ENCODE measurements around the gene SOCS2. TPM values are rescaled to one million over a fixed set of nuclear protein-coding genes. Genes with fewer than 3 reads are reported as not detected.

Gene SOCS2
- total RNA-seq (2014; rRNA removed; shearing (Covaris generic)) = 86.0 and 138 TPM in 2 replicates

GRCh38 chr12:93571925-93572711, at the start of gene SOCS2:
SOCS2 (plus strand) TSS chr12:93572675; CDS start chr12:93572898, 223 bp downstream.
- no peaks in the 10 kb centered on the region for H3K36me3 ChIP-seq (replicated peaks; ENCODE audit: control insufficient read depth, insufficient read depth, low read length)

GRCh38 chr12:93524386-93525133, 47.9 kb upstream of the SOCS2 start:
- no peak for DNase-seq
- H3K4me3 ChIP-seq (ENCODE audit: insufficient read depth, low read depth, low read length) = no peak overlapping the region

More at GRCh38 chr12:93571925-93572711, at the start of gene SOCS2:
- Histone ChIP-seq H3K4me3 (ENCODE audit: insufficient read depth, low read depth, low read length) (peak within 1 kb of the TSS; percentile 88), H3K27me3 (ENCODE audit: control insufficient read depth, insufficient read depth, low read length) (peaks cover 25% of the 10 kb centered on the region; the same call in 1 of the 2 replicates)
- DNase-seq = peak; percentile 84

GRCh38 chr12:93526786-93527428, 45.6 kb upstream of the SOCS2 start:
- DNase-seq = no peak
- Histone ChIP-seq H3K4me3 (ENCODE audit: insufficient read depth, low read depth, low read length) (no peak overlapping the region), H3K27me3 (ENCODE audit: control insufficient read depth, insufficient read depth, low read length) (no peaks in the 10 kb centered on the region), H3K36me3 (replicated peaks; ENCODE audit: control insufficient read depth, insufficient read depth, low read length) (no peaks in the 10 kb centered on the region)

More at GRCh38 chr12:93524386-93525133, 47.9 kb upstream of the SOCS2 start:
- Histone ChIP-seq H3K36me3 (replicated peaks; ENCODE audit: control insufficient read depth, insufficient read depth, low read length) (no peaks in the 10 kb centered on the region), H3K27me3 (ENCODE audit: control insufficient read depth, insufficient read depth, low read length) (no peaks in the 10 kb centered on the region)

GRCh38 chr12:93530358-93530757, 42.1 kb upstream of the SOCS2 start:
- DNase-seq = no peak

GRCh38 chr12:93533310-93533709, 39.2 kb upstream of the SOCS2 start:
- Histone ChIP-seq H3K27me3 (ENCODE audit: control insufficient read depth, insufficient read depth, low read length) (no peaks in the 10 kb centered on the region), H3K4me3 (ENCODE audit: insufficient read depth, low read depth, low read length) (no peak overlapping the region), H3K36me3 (replicated peaks; ENCODE audit: control insufficient read depth, insufficient read depth, low read length) (no peaks in the 10 kb centered on the region)
- DNase-seq = no peak

More at GRCh38 chr12:93530358-93530757, 42.1 kb upstream of the SOCS2 start:
- no peaks in the 10 kb centered on the region for H3K27me3 ChIP-seq (ENCODE audit: control insufficient read depth, insufficient read depth, low read length)
- H3K36me3 ChIP-seq (replicated peaks; ENCODE audit: control insufficient read depth, insufficient read depth, low read length) = no peaks in the 10 kb centered on the region
- no peak overlapping the region for H3K4me3 ChIP-seq (ENCODE audit: insufficient read depth, low read depth, low read length)

GRCh38 chr12:93536111-93536765, 36.2 kb upstream of the SOCS2 start:
- H3K36me3 ChIP-seq (replicated peaks; ENCODE audit: control insufficient read depth, insufficient read depth, low read length) = no peaks in the 10 kb centered on the region
- DNase-seq = no peak
- no peak overlapping the region for H3K4me3 ChIP-seq (ENCODE audit: insufficient read depth, low read depth, low read length)
- no peaks in the 10 kb centered on the region for H3K27me3 ChIP-seq (ENCODE audit: control insufficient read depth, insufficient read depth, low read length)

GRCh38 chr12:93536766-93537488, 35.5 kb upstream of the SOCS2 start:
- no peak for DNase-seq

GRCh38 chr12:93537769-93538168, 34.7 kb upstream of the SOCS2 start:
- no peaks in the 10 kb centered on the region for H3K36me3 ChIP-seq (replicated peaks; ENCODE audit: control insufficient read depth, insufficient read depth, low read length)
- H3K4me3 ChIP-seq (ENCODE audit: insufficient read depth, low read depth, low read length) = no peak overlapping the region
- H3K27me3 ChIP-seq (ENCODE audit: control insufficient read depth, insufficient read depth, low read length) = no peaks in the 10 kb centered on the region
- DNase-seq = no peak

More at GRCh38 chr12:93536766-93537488, 35.5 kb upstream of the SOCS2 start:
- no peaks in the 10 kb centered on the region for H3K36me3 ChIP-seq (replicated peaks; ENCODE audit: control insufficient read depth, insufficient read depth, low read length)
- no peaks in the 10 kb centered on the region for H3K27me3 ChIP-seq (ENCODE audit: control insufficient read depth, insufficient read depth, low read length)
- no peak overlapping the region for H3K4me3 ChIP-seq (ENCODE audit: insufficient read depth, low read depth, low read length)

GRCh38 chr12:93539821-93540220, 32.7 kb upstream of the SOCS2 start:
- no peak for DNase-seq

GRCh38 chr12:93540466-93540865, 32.0 kb upstream of the SOCS2 start:
- no peaks in the 10 kb centered on the region for H3K36me3 ChIP-seq (replicated peaks; ENCODE audit: control insufficient read depth, insufficient read depth, low read length)
- no peak overlapping the region for H3K4me3 ChIP-seq (ENCODE audit: insufficient read depth, low read depth, low read length)
- H3K27me3 ChIP-seq (ENCODE audit: control insufficient read depth, insufficient read depth, low read length) = no peaks in the 10 kb centered on the region
- no peak for DNase-seq

More at GRCh38 chr12:93539821-93540220, 32.7 kb upstream of the SOCS2 start:
- Histone ChIP-seq H3K4me3 (ENCODE audit: insufficient read depth, low read depth, low read length) (no peak overlapping the region), H3K27me3 (ENCODE audit: control insufficient read depth, insufficient read depth, low read length) (no peaks in the 10 kb centered on the region), H3K36me3 (replicated peaks; ENCODE audit: control insufficient read depth, insufficient read depth, low read length) (no peaks in the 10 kb centered on the region)

- Histone ChIP-seq H3K27me3 (ENCODE audit: control insufficient read depth, insufficient read depth, low read length) (no peaks in the 10 kb centered on the region), H3K4me3 (ENCODE audit: insufficient read depth, low read depth, low read length) (no peak overlapping the region), H3K36me3 (replicated peaks; ENCODE audit: control insufficient read depth, insufficient read depth, low read length) (no peaks in the 10 kb centered on the region)
- DNase-seq = no peak
Observed at GRCh38 chr12:93541578-93542225, 30.8 kb upstream of the SOCS2 start.

GRCh38 chr12:93547778-93548177, 24.7 kb upstream of the SOCS2 start:
- Histone ChIP-seq H3K27me3 (ENCODE audit: control insufficient read depth, insufficient read depth, low read length) (no peaks in the 10 kb centered on the region), H3K4me3 (ENCODE audit: insufficient read depth, low read depth, low read length) (no peak overlapping the region), H3K36me3 (replicated peaks; ENCODE audit: control insufficient read depth, insufficient read depth, low read length) (no peaks in the 10 kb centered on the region)
- DNase-seq = no peak

GRCh38 chr12:93549174-93549573, 23.3 kb upstream of the SOCS2 start:
- no peak for DNase-seq
- no peak overlapping the region for H3K4me3 ChIP-seq (ENCODE audit: insufficient read depth, low read depth, low read length)
- no peaks in the 10 kb centered on the region for H3K27me3 ChIP-seq (ENCODE audit: control insufficient read depth, insufficient read depth, low read length)
- no peaks in the 10 kb centered on the region for H3K36me3 ChIP-seq (replicated peaks; ENCODE audit: control insufficient read depth, insufficient read depth, low read length)

All from H7 (cell line).